ENCODE measurements around the gene TOMM20L. TPM values are rescaled to one million over a fixed set of nuclear protein-coding genes. Genes with fewer than 3 reads are reported as not detected.

The TOMM20L gene
- total RNA-seq, 1 donor from 2014 or later, result not detected

DNA sequence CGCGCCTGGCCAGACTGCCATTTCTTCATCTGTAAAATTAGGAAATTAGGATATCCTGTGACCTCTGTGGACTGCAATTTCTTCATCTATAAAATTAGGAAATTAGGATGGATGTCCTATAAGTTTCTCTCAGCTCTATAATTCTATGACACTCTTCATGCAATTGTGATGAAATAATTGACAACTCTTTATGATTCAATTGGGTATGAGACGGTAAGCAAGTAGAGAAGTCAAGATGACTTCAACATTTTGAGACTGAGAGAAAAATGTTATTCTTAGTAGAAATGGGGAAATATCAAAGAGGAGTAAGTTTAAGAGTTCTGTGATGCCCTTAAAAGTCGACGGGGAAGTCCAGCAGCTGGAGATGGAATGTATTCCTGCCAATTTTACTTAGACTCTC is 43.7 kb downstream of the TOMM20L start:
- DNase-seq (ENCODE audit: low spot score), result no peak
- Mint-ChIP-seq H3K4me1 (ENCODE audit: unreplicated experiment) (no peaks in the 10 kb centered on the region), H3K36me3 (ENCODE audit: low read depth, unreplicated experiment) (peaks cover 8% of the 10 kb centered on the region), H3K4me3 (ENCODE audit: unreplicated experiment) (no peak overlapping the region), H3K27me3 (ENCODE audit: unreplicated experiment) (peaks cover 2% of the 10 kb centered on the region), H3K9me3 (ENCODE audit: unreplicated experiment) (no peaks in the 10 kb centered on the region), H3K27ac (ENCODE audit: unreplicated experiment) (no peak overlapping the region)
- no peak for TF ChIP-seq CTCF (IDR thresholded peaks at IDR 0.05; ENCODE audit: unreplicated experiment)

DNA sequence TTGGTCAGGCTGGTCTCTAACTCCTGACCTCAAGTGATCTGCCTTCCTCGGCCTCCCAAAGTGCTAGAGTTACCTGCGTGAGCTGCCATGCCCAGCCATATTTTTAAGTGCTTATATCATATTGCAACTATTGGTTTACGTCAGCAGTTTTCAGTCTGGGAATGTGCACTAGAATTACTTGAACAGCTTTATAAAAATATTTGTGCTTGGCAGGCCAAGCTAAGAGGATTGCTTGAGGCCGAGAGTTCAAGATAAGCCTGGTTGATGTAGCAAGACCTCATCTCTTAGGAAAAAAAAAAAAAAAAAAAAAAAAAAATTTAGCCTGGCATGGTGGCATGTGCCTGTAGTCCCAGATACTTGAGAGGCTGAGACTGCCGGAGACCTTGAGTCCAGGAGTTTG is 48.9 kb downstream of the TOMM20L start:
- no peak for TF ChIP-seq CTCF (IDR thresholded peaks at IDR 0.05; ENCODE audit: unreplicated experiment)
- H3K27me3 Mint-ChIP-seq (ENCODE audit: unreplicated experiment), result no peaks in the 10 kb centered on the region

DNA sequence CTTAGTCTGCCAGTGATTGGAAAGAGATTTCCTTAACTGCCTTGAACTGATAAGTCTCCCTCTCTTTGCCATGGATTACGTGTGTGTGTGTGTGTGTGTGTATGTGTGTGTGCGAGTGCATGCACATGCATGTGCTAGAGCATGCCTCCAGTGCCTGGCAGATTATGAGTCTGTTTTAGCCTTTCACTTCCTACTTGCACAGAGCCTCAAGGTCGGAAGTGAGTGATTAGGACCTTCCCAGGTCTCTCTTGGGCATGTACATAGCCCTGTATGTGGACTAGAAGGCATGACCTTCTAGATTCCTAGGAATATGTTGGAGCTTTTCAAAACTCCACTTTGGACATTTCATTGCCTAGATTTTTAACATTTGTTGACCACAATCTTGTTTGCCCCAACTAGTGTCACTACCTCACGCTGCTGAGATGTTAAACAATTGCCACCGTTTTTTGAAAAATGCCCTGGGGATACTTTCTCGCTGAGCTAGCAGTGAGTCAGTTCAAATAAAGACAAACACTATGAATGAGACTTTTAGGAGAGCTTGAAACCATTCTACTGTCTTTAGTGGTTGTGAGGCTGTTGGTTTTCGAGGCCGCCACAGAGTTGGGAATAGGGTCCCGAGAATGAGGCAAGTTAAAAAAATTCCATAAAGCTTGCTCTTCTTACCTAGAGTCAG is 60.0 kb downstream of the TOMM20L start:
- no peak for DNase-seq (ENCODE audit: low spot score)
- H3K4me1 Mint-ChIP-seq (ENCODE audit: unreplicated experiment), result no peaks in the 10 kb centered on the region
- no peak overlapping the region for H3K4me3 Mint-ChIP-seq (ENCODE audit: unreplicated experiment)
- no peak overlapping the region for H3K27ac Mint-ChIP-seq (ENCODE audit: unreplicated experiment)
- H3K9me3 Mint-ChIP-seq (ENCODE audit: unreplicated experiment), result no peaks in the 10 kb centered on the region
- TF ChIP-seq CTCF (IDR thresholded peaks at IDR 0.05; ENCODE audit: unreplicated experiment), result no peak
- no peaks in the 10 kb centered on the region for H3K27me3 Mint-ChIP-seq (ENCODE audit: unreplicated experiment)
- peaks cover 6% of the 10 kb centered on the region for H3K36me3 Mint-ChIP-seq (ENCODE audit: low read depth, unreplicated experiment)

More for the DNA sequence above, 48.9 kb downstream of the TOMM20L start:
- peaks cover 4% of the 10 kb centered on the region for H3K36me3 Mint-ChIP-seq (ENCODE audit: low read depth, unreplicated experiment)
- no peak overlapping the region for H3K27ac Mint-ChIP-seq (ENCODE audit: unreplicated experiment)
- no peaks in the 10 kb centered on the region for H3K4me1 Mint-ChIP-seq (ENCODE audit: unreplicated experiment)
- no peak overlapping the region for H3K4me3 Mint-ChIP-seq (ENCODE audit: unreplicated experiment)
- no peak for DNase-seq (ENCODE audit: low spot score)
- no peaks in the 10 kb centered on the region for H3K9me3 Mint-ChIP-seq (ENCODE audit: unreplicated experiment)

Other genes with a start within 250 kb of the TOMM20L start
- 10.5 TPM for gene ARMH4, start 243.7 kb upstream of the TOMM20L start, total RNA-seq (ENCODE audit: unreplicated experiment)
- gene ACTR10, start 195.8 kb upstream of the TOMM20L start, total RNA-seq (ENCODE audit: unreplicated experiment), result 50.2 TPM
- gene PSMA3, start 151.1 kb upstream of the TOMM20L start, total RNA-seq (ENCODE audit: unreplicated experiment), result 180 TPM
- gene ARID4A, start 97.4 kb upstream of the TOMM20L start, total RNA-seq (ENCODE audit: unreplicated experiment), result 45.4 TPM
- gene TIMM9, start 31.6 kb downstream of the TOMM20L start, total RNA-seq (ENCODE audit: unreplicated experiment), result 42.1 TPM
- gene KIAA0586, start 31.8 kb downstream of the TOMM20L start, total RNA-seq (ENCODE audit: unreplicated experiment), result 18.3 TPM
- 2.0 TPM for gene DACT1, start 242.0 kb downstream of the TOMM20L start, total RNA-seq (ENCODE audit: unreplicated experiment)

All from endothelial cell (in vitro differentiated cells).